ENCODE measurements around the gene SPRR2E.
"Not testable (repeated sequence)": the region's sequence is repeated elsewhere in the genome, so short reads cannot be mapped to it uniquely, and the experiment has no call there.

Gene SPRR2E

DNA sequence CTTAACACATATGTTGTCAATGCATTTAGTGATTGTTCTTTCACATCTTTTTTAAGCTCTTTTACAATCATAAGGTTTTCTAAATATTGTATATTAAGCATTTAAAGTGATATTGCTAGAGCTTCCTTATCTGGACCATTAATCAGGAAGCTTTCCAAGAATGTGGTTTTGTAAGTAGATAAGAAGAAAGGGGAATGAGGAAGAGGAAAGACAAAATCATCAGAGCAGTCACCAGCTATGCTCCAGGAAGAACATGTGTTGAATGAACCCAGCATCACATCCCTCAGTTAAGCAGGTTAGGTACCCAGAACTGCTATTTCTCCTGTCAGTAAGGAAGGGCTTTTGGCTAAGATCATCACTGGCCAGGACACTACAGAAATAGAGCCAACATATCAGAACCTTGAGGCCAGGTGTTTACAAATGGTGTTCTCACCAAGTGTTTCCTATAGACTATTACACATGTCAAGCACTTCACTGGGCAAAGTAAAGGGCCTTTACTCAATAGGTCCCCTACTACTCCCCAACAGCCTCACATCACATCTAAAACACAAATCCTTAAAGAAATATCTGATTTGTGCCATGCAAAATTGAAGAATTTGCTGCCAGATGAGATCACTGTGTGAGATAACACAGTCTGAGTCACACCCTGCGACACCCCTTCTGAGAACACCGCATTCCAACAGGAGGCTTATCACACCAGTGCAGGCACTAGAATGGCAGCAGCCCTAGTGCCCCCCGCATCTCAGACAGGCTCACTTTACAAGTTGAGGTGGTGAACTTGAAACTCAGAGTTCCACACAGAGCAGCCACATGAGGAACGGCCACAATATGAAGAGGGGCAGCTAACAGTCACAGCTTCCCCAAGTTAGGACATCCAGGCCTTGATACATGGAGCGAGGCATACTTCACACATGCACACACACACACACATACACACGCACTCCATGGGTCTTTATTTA is 35.2 kb downstream of the SPRR2E start:
- no peak for ATAC-seq

DNA sequence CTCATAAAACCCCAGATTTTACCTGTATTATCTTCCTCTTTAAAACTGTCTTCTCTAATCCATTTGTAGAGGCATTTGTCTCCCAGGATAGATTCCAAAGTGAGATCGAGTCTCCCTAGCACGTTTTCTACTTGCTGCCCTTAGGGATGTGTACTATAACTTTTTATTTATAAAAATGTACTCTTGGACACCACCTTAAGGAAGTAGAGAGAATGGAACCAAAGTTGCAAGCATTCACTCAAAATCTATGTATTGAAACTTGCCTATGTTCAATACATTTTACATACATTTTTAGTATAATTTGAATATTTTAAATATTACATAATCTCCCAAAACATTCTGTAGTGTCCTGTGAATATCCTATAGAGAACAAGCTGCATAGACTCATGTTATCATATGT is 36.2 kb downstream of the SPRR2E start:
- ATAC-seq = no peak

DNA sequence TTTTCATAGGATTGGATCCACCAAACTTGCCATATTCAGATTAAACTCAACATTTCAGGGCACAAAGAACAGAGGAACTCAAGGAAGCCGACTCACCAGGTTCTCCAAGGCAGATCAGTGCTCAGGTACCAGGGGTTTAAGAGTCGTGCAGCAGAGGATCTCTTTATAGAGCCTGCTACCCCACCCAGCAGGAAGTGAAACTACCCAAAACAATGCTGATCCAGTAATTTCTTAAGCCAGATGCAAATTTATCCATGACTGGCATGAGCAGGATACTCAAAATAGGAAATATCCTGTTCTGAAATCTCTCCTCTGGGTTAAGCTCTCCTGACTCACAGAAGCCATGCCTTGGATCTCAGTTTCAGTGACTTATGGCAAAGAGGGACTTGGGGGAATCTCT is 37.0 kb downstream of the SPRR2E start, which contains the start of gene SPRR2A:
Gene SPRR2A, minus strand, starts transcription at position 138 of the 400 bp plus-strand sequence. CDS start 777 bp downstream, outside the sequence.
- ATAC-seq = no peak

DNA sequence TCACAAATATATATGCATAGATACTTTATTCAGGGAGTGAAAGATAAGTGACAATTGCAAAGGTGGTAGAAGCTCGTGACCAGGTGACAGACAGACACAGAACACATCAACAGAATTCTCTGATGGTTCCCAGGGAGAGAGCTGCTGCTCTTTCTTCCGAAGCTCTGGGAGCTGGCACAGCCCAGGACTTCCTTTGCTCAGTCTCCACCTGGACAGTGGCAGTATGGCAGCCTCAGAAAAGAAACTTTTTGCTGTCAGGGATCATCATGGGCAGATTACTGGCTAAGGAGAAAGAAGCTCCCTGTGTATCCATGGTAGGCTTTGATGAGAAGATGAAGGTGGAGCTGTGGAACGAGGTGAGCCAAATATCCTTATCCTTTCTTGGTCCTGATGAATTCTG is 38.2 kb downstream of the SPRR2E start:
- ATAC-seq = not testable (repeated sequence)

DNA sequence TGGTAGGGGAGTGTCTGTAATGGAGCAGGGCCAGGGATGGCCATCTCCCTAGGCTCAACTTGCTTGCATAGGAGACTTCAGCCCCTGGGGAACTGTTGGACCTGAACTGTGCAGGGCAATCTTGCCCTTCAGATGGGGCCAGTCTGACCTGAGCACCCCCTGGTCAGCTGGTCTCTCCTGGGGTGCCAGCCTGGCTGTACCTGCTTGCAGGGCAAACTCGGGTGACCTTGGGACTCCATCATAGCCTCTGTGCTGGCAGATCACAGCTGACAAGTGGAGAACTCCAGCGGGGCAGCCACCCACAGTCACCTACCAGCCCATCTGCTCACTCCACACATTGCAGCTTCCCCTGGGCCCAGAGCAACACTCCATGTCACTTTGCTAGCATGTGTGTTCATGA is 45.1 kb downstream of the SPRR2E start:
- no peak for ATAC-seq

All from activated CD4-positive, CD25-positive, alpha-beta regulatory T cell treated with anti-CD3 and anti-CD28 coated beads, Interleukin-2, amount 50 U/mL, for 24 hours (primary cell).